Effector memory CD8-positive, alpha-beta T cell (primary cell): ENCODE data around the gene RAB11FIP4.

Source experiments
- ATAC-seq: fragments of 150-1000 bp; cut with Tn5 transposase; replicated peaks from 2 replicates; pipeline ENCODE4 v1.10.0; 2021; ENCODE audit warnings: mild to moderate bottlenecking, moderate library complexity
- DNase-seq, 3 experiments: peaks; one replicate each; pipeline ENCODE4 v3.0.0; 2021
- H3K27ac Mint-ChIP-seq, 2 donors: one replicate each; pipeline ENCODE4 v1.8.0; 2022; ENCODE audit warnings: mild to moderate bottlenecking in 2 of 2, mixed read lengths in 2 of 2, moderate library complexity in 2 of 2
- H3K27me3 Mint-ChIP-seq, 2 donors: one replicate each; pipeline ENCODE4 v1.8.0; 2022; ENCODE audit warnings: mixed read lengths in 2 of 2
- H3K36me3 Mint-ChIP-seq: one replicate; pipeline ENCODE4 v1.8.0; 2022; ENCODE audit warnings: mild to moderate bottlenecking, moderate library complexity, mixed read lengths; ENCODE audit not compliant: insufficient read depth
- H3K4me1 Mint-ChIP-seq, 2 donors: one replicate each; pipeline ENCODE4 v1.8.0; 2022; ENCODE audit warnings: low read depth in 2 of 2, mixed read lengths in 2 of 2
- H3K4me3 Mint-ChIP-seq, 2 donors: one replicate each; pipeline ENCODE4 v1.8.0; 2022; ENCODE audit warnings: mild to moderate bottlenecking in 2 of 2, mixed read lengths in 2 of 2, moderate library complexity in 2 of 2
- H3K9me3 Mint-ChIP-seq, 2 donors: one replicate each; pipeline ENCODE4 v1.8.0; 2022; ENCODE audit warnings: mixed read lengths in 2 of 2

The RAB11FIP4 gene

DNA sequence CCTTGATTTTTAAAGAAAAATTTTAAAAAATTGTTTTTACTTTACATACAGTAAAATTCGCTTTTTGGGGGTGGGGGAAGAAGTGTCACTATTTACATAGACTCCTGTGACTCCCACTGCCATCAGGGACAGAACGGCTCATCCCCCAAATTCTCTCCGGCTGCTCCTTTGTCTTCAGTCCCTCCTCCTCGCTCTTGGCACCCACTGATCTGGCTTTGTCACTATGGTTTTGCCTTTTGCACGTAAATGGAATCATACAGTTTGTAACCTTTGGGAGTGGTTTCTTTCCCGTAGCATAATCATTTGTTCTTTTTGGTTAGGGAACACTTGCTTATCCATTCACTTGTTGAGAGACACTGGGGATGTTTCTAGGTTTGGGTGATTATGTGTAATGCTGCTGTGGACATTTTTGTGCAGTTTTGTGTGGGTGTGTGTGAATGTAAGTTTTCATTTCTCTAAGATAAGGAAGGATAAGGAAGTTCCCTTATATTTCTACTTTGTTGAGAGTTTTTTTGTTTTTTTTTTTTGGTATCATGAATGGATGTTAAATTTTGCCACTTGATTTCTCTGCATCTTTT lies 27.4 kb downstream of the RAB11FIP4 start:
- DNase-seq: no peak
- Mint-ChIP-seq H3K4me3 (no peak overlapping the region), H3K27me3 (peaks cover 17 to 31% of the 10 kb centered on the region in 2 donors), H3K36me3 (peaks cover 2% of the 10 kb centered on the region), H3K9me3 (peaks cover 0 to 2% of the 10 kb centered on the region in 2 donors), H3K27ac (no peak overlapping the region), H3K4me1 (no peaks in the 10 kb centered on the region)
- no peak for ATAC-seq

GRCh38 chr17:31422443-31422842 lies 31.0 kb downstream of the RAB11FIP4 start:
- Mint-ChIP-seq H3K4me3 (no peak overlapping the region), H3K27me3 (peaks cover 32 to 41% of the 10 kb centered on the region in 2 donors), H3K4me1 (no peaks in the 10 kb centered on the region), H3K36me3 (peaks cover 2% of the 10 kb centered on the region), H3K27ac (no peak overlapping the region), H3K9me3 (peaks cover 0 to 2% of the 10 kb centered on the region in 2 donors)
- no peak for ATAC-seq
- DNase-seq: no peak

DNA sequence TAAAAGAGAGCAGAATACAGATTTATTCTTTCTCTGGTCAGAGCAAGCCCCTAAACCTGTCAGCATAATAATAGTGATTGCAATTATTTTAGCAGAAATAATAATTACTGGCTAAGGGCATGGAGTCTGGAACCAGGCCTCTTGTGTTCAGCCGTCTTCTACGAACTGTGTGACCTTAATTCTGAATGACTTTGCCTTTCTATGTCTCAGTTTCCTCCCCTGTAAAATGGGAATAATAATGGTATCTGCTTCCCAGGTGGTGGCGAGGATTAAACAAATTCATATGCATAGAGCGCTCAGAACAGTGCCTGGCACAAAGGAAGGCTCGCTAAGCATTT lies 33.4 kb downstream of the RAB11FIP4 start:
- no peak overlapping the region for H3K4me3 Mint-ChIP-seq
- no peak for DNase-seq
- peaks cover 46 to 64% of the 10 kb centered on the region in 2 donors for H3K27me3 Mint-ChIP-seq
- H3K9me3 Mint-ChIP-seq: peaks cover 0 to 2% of the 10 kb centered on the region in 2 donors
- H3K27ac Mint-ChIP-seq: no peak overlapping the region
- no peaks in the 10 kb centered on the region for H3K4me1 Mint-ChIP-seq
- peaks cover 2% of the 10 kb centered on the region for H3K36me3 Mint-ChIP-seq
- ATAC-seq: no peak

DNA sequence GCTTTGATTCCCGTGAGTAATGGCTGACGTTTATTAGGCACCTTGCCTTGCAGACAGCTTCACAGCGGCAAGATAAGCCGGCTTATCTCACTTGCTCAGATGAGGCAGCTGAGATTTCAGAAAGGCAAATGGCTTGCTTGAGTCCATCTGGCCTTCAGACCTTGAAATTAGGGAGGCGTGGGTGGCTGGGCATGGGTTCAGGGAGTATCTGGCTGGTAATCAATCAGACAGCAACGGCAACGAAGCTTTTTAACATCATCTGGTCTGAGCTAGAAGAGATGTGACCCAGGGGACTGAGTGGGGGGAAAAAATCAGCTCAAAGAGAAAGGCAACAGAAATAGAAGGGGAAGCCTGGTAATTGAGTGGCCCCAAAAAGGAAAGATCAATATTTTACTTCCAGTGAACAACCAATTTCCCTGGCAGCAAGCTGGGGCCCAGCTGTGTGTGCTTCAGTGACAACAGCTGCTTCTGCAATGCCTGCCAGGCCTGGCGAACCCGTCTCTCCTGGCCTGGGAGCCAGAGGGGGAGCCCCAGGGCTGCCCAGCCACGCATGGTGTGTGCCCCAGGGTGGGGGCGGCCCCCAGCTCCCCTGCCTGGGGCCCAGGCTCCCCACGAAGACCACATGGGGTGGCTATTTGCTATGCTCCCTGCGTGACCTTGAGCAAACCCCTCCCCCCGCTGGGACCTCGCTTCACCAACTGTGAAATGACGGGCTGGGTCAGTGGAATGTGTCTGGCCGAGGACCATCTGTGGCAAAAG lies 34.0 kb downstream of the RAB11FIP4 start:
- H3K36me3 Mint-ChIP-seq: peaks cover 2% of the 10 kb centered on the region
- no peak for DNase-seq
- H3K4me1 Mint-ChIP-seq: no peaks in the 10 kb centered on the region
- no peak overlapping the region for H3K27ac Mint-ChIP-seq
- peaks cover 0 to 3% of the 10 kb centered on the region in 2 donors for H3K9me3 Mint-ChIP-seq
- ATAC-seq: no peak
- H3K27me3 Mint-ChIP-seq: peaks cover 51 to 69% of the 10 kb centered on the region in 2 donors
- H3K4me3 Mint-ChIP-seq: no peak overlapping the region

- H3K36me3 Mint-ChIP-seq: no peaks in the 10 kb centered on the region
- H3K4me3 Mint-ChIP-seq: no peak overlapping the region
- DNase-seq (no peak), ATAC-seq (no peak)
- H3K4me1 Mint-ChIP-seq: no peaks in the 10 kb centered on the region
- H3K9me3 Mint-ChIP-seq: peaks cover 0 to 3% of the 10 kb centered on the region in 2 donors
- no peak overlapping the region for H3K27ac Mint-ChIP-seq
- H3K27me3 Mint-ChIP-seq: peaks cover 58 to 81% of the 10 kb centered on the region in 2 donors
Measured at GRCh38 chr17:31427684-31428083, 36.2 kb downstream of the RAB11FIP4 start.

DNA sequence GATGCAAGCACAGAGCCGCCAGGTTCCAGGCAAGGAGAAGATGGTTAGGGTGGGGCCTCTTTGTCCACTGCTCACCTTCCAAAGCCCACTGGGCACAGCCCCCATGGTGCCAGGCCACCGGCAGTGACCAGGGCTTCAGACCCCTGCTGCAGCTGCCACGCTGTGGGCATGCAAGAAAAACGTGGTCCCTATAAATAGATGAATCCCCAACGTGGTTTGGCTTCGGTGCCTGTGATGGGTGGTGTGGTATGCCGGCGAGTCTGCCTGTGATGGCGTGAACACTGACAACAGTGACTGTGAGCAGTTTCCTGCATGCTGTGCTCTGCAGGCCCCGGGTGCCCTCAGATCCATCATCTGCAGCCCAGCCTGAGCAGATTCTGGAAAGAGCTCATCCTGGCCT lies 36.6 kb downstream of the RAB11FIP4 start:
- H3K9me3 Mint-ChIP-seq: peaks cover 0 to 3% of the 10 kb centered on the region in 2 donors
- ATAC-seq (no peak), DNase-seq (no peak)
- no peak overlapping the region for H3K4me3 Mint-ChIP-seq
- no peaks in the 10 kb centered on the region for H3K36me3 Mint-ChIP-seq
- peaks cover 56 to 77% of the 10 kb centered on the region in 2 donors for H3K27me3 Mint-ChIP-seq
- H3K4me1 Mint-ChIP-seq: peaks cover 3% of the 10 kb centered on the region in 2 donors
- no peak overlapping the region for H3K27ac Mint-ChIP-seq

DNA sequence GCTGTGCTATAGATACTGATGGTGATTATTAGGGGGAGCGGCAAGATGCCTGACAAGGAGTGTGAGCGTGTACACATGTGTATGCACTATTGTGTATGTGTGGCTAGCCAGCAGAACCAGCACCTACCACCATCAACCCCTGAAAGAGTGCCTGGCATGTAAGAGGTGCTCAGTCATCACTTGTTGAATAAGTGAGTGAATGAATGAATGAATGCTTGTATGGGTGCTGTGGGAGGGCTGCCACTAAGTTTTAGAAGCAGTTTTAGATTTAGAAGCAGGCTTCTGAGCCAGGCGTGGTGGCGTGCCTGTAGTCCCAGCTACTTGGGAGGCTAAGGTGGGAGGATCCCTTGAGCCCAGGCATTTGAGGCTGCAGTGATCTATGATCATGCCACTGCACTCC lies 37.0 kb downstream of the RAB11FIP4 start:
- DNase-seq (no peak), ATAC-seq (no peak)
- H3K36me3 Mint-ChIP-seq: no peaks in the 10 kb centered on the region
- H3K27me3 Mint-ChIP-seq: peaks cover 52 to 73% of the 10 kb centered on the region in 2 donors
- peaks cover 6 to 7% of the 10 kb centered on the region in 2 donors for H3K4me1 Mint-ChIP-seq
- H3K4me3 Mint-ChIP-seq: no peak overlapping the region
- H3K27ac Mint-ChIP-seq: no peak overlapping the region
- H3K9me3 Mint-ChIP-seq: peaks cover 0 to 2% of the 10 kb centered on the region in 2 donors

- H3K36me3 Mint-ChIP-seq: no peaks in the 10 kb centered on the region
- H3K4me3 Mint-ChIP-seq: no peak overlapping the region
- no peak for DNase-seq
- H3K4me1 Mint-ChIP-seq: peaks cover 11 to 15% of the 10 kb centered on the region in 2 donors
- ATAC-seq: no peak
- peaks cover 0 to 2% of the 10 kb centered on the region in 2 donors for H3K9me3 Mint-ChIP-seq
- H3K27ac Mint-ChIP-seq: peak overlapping the region in 1 of 2 donors; percentile 23
- peaks cover 33 to 50% of the 10 kb centered on the region in 2 donors for H3K27me3 Mint-ChIP-seq
Measured at GRCh38 chr17:31431098-31431851, 39.8 kb downstream of the RAB11FIP4 start.

DNA sequence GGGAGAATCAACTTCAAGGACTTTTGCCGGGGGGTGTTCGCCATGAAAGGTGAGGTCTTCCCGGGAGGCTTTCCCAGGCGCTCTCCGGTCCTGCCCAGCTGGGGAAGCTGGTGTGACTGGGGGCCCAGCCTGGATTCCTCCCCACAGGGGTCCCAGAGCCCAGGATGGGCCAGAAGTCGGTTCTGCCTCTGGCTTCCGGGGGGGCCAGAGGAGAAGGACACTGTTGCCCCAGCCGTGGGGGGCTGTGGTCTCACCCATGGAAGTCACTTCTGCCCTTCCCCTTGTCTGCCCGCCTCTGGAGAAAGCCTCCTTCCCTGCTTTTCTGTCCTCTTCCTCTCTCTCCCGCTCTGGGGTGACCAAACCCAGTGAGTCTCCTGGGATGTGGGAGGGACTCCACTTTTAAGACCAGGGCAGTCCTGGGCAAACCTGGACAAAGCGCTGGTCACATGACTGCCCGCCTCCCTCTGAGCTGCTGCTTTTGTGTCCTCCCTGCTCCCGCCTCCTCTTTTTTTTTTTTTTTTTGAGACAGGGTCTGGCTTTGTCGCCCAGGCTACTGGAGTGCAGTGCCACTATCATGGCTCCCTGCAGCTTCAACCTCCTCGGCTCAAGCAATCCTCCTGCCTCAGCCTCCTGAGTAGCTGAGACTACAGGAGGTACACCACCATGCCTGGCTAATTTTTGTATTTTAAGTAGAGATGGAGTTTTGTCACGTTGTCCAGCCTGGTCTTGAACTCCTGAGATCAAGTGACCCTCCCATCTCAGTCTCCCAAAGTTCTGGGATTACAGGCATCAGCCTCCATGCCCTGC lies 40.6 kb downstream of the RAB11FIP4 start:
- no peak overlapping the region for H3K4me3 Mint-ChIP-seq
- peaks cover 0 to 2% of the 10 kb centered on the region in 2 donors for H3K9me3 Mint-ChIP-seq
- H3K27me3 Mint-ChIP-seq: peaks cover 33 to 49% of the 10 kb centered on the region in 2 donors

GRCh38 chr17:31433091-31433790 lies 41.8 kb downstream of the RAB11FIP4 start:
- peak overlapping the region; percentile 77 to 81 for H3K27ac Mint-ChIP-seq
- peaks cover 31 to 37% of the 10 kb centered on the region in 2 donors for H3K27me3 Mint-ChIP-seq
- H3K4me3 Mint-ChIP-seq: peak overlapping the region; percentile 52 to 54
- ATAC-seq: peak; percentile 96
- H3K4me1 Mint-ChIP-seq: peaks cover 14 to 15% of the 10 kb centered on the region in 2 donors
- no peaks in the 10 kb centered on the region for H3K36me3 Mint-ChIP-seq
- peak; percentile 38 to 43 (median 41) for DNase-seq
- H3K9me3 Mint-ChIP-seq: peaks cover 0 to 2% of the 10 kb centered on the region in 2 donors

More for the DNA sequence above, 40.6 kb downstream of the RAB11FIP4 start:
- Mint-ChIP-seq H3K36me3 (no peaks in the 10 kb centered on the region), H3K27ac (peak overlapping the region in 1 of 2 donors; percentile 26), H3K4me1 (peaks cover 11 to 15% of the 10 kb centered on the region in 2 donors)
- DNase-seq (no peak), ATAC-seq (no peak)

DNA sequence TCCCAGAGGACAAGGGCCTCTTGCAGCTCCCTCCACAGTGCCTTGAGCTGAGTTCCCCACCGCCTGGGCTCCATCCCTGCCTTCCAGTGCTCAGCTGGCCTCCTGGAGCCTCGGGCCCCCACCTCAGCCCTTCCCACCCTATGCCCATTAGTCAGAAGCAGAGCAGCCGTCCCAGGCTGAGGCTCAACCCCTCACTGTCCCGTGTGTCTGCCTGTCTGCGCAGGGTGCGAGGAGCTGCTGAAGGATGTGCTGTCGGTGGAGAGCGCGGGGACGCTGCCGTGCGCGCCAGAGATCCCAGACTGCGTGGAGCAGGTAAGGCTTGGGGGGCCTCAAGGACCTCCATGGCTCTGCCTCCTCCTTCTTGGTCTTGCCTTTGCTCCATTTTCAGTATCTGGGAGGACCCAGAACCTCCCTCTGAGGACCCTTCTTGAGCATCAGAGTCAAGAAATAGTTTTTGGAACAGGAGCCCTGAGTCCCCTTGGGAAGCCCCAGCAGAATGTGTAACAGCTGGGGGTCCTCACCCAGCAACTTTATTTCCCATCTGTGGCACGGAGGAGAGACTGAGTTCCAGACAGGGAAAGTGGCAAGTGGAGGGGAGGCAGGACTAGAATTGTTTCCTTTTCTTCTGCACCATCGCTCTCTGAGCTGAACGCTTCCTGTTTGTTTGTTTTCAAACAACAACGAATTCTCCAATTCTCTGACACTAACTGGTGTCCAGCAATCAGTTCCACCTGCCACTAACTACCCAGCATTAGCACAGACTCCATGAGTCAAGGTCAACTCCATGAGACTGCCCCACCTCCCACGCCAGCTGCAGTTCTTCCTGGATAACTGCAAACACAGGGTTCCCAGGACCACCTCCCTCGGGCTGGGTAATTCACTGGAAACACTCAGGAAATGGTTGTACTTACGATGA lies 42.6 kb downstream of the RAB11FIP4 start:
- H3K27ac Mint-ChIP-seq: peak overlapping the region in 1 of 2 donors; percentile 41
- ATAC-seq: no peak
- peaks cover 23 to 28% of the 10 kb centered on the region in 2 donors for H3K27me3 Mint-ChIP-seq
- no peak for DNase-seq
- peaks cover 0 to 2% of the 10 kb centered on the region in 2 donors for H3K9me3 Mint-ChIP-seq
- H3K4me3 Mint-ChIP-seq: no peak overlapping the region
- H3K4me1 Mint-ChIP-seq: peaks cover 14 to 15% of the 10 kb centered on the region in 2 donors
- no peaks in the 10 kb centered on the region for H3K36me3 Mint-ChIP-seq

GRCh38 chr17:31434727-31435050 lies 43.2 kb downstream of the RAB11FIP4 start:
- no peaks in the 10 kb centered on the region for H3K36me3 Mint-ChIP-seq
- H3K9me3 Mint-ChIP-seq: peaks cover 0 to 2% of the 10 kb centered on the region in 2 donors
- H3K4me3 Mint-ChIP-seq: no peak overlapping the region
- H3K27ac Mint-ChIP-seq: no peak overlapping the region
- DNase-seq: no peak
- peaks cover 14 to 15% of the 10 kb centered on the region in 2 donors for H3K4me1 Mint-ChIP-seq
- peaks cover 21 to 24% of the 10 kb centered on the region in 2 donors for H3K27me3 Mint-ChIP-seq
- ATAC-seq: no peak
